IPS-NIHi11 (cell line): ENCODE data around the gene CAMTA1.

Experiments
- DNase-seq: peaks from one replicate; pipeline ENCODE4 v3.0.0; 2012; ENCODE audit warnings: mixed read lengths, low spot score

The CAMTA1 gene

DNA sequence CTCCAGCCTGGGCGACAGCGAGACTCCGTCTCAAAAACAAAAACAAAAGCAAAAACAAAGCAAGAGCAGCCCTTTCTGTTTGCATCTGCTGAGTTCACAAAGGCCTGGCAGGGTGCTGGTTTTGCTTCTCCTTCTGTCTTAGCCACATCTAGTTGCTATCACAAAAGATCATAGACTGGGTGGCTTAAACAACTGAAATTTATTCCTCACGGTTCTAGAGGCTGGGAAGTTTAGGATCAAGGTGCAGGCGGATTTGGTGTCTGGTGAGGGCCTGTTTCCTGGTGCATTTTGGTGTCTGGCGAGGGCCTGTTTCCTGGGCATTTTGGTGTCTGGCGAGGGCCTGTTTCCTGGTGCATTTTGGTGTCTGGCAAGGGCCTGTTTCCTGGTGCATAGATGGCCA, 471.3 kb downstream of the CAMTA1 start:
- DNase-seq, result no peak

GRCh38 chr1:7257225-7257624, 472.0 kb downstream of the CAMTA1 start:
- DNase-seq, result no peak

DNA sequence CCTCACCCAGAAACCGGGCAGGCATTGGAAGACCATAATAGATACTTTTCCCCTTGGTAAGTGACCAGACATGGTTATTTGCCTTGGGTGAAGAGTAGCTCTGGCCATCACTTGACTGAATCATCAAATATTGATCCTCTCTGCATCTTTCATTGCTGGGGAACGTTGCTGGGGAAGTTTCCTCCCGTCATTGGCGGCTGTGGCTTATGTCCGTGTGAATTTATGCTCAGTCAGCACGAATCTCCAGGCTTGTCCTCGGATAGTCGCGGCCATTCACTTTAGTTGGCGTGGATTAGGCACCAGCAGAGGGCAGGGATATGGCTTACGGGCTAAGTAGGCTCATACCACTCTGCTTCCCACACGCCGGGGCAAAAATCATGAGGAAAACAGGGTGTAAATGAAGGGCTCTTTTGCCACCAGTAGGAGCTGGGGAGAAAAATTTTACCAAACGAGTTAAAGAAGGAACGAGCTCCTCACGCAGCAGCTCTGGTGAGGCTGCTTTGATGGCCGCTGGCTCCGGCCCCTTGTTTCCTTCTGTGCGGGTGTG, 473.4 kb downstream of the CAMTA1 start:
- no peak for DNase-seq

- DNase-seq, result no peak
Measured at GRCh38 chr1:7259955-7260354, 474.7 kb downstream of the CAMTA1 start.

GRCh38 chr1:7261490-7261889, 476.2 kb downstream of the CAMTA1 start:
- peak; percentile 43 for DNase-seq

- no peak for DNase-seq
Measured at GRCh38 chr1:7262611-7263010, 477.4 kb downstream of the CAMTA1 start.

DNA sequence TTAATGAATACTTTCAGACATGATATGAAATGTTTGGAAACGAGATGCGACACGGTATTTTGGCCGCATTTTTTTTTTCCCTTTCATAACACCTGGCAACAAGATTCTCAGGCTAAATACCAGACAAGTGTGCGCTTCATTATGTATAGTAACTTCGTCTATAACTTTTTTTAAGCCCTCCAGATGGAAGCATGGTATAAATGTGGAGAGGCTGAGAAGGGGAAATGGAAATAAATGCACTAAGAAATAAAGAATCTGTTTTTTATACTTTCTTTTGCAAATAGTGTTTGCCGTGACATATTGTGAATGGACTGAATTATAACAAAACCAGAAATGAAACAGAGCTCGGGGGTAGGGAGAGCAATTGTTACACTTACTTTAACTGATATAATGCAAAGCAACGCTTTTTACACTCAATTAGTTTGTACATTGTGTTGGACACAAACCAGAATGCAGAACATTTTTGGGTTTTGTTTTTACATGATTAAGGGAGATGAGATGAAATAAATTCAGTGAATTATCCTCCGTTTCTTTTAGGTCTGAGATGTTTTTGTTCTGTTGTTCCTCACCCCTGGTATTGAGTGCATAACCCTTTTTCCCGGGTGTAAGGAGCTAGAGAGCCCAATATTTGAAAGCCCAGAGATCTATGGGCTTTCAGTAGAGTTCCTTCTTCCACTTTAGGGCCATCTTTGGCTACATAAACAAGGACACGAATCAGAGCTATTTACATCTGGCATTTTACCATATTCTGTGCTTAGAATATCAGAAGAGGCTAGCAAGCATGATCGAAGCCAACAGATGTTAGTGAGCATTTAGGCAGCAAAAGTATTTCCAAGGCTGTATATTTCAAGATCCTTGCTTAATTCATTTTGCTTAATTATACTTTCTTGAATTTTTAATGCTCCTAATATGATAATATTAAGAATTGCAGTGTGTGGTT, 478.0 kb downstream of the CAMTA1 start:
- no peak for DNase-seq

DNA sequence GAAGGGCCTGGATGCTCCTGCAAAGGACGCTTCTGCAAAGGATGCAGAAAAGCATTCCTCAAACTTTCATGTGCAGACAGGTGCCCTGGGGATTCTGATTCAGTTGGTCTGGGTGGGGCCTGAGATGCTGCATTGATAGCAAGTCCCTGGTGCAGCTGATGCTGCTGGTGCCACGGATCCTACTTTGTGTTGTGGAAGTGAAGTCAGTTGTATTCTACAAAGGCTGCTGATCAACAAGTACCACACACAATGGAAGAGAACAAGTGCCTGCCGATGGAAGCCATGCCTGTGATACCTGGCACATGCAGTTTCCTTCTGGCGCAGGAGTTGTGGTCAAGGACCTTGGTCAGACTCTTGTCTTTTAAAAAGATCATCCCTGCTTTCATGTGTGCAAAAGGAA, 478.8 kb downstream of the CAMTA1 start:
- DNase-seq, result no peak

DNA sequence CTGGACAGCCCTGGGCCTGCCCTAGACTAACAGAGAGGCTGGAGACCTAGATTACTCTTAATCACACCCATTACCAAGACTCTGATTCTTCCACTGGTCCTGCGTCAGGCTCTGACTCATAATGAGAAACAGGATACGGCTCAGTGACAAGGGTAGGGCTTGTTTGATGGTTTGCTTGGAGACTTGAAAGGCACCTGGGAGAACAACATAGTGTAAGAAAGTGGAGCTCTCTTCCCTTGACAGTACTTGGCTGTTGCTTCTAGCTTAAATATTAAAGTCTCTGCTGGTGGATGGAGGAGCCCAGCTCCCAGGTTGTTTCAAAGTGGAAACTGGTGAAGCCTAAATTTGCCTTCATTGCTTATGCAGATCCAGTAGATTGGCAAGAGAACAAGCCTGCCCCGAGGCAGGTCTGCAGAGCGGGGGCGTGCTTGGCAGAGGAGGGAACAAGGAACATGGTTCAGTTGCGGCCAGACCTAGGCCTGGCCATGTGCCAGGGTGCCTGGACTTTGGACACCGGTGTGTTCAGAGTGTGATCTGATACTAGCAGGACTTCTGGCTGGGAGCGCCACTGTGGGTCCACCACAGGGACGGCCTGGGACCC, 480.6 kb downstream of the CAMTA1 start:
- DNase-seq, result no peak

DNA sequence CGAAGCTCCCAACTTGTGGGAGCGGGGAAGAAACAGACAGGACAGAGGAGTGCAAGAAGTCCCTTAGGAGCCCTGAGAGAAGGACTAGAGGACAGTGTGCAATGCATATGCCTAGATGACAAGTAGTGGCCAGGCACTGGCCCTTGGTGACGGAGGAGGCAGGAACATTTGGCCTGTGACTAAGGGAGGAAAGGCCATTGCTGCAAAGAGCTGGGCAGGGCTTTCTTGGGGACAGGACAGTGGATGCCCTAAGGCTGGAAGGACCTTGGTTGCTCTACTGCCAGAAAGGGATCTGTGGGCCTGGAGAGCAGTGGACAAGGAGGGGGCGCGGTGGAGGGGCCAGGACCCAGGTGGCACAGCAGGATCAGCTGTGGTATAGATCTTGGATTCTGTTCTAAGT, 481.3 kb downstream of the CAMTA1 start:
- no peak for DNase-seq

- DNase-seq, result no peak
Measured at GRCh38 chr1:7267493-7267892, 482.2 kb downstream of the CAMTA1 start.

GRCh38 chr1:7268983-7269382, 483.7 kb downstream of the CAMTA1 start:
- no peak for DNase-seq

GRCh38 chr1:7269525-7269924, 484.3 kb downstream of the CAMTA1 start:
- no peak for DNase-seq

- no peak for DNase-seq
Measured at GRCh38 chr1:7274256-7274655, 489.0 kb downstream of the CAMTA1 start.

- DNase-seq, result no peak
Measured at GRCh38 chr1:7278045-7278444, 492.8 kb downstream of the CAMTA1 start.

- DNase-seq, result no peak
Measured at GRCh38 chr1:7278827-7279765, 493.8 kb downstream of the CAMTA1 start.

- no peak for DNase-seq
Measured at GRCh38 chr1:7279769-7280168, 494.5 kb downstream of the CAMTA1 start.

GRCh38 chr1:7280347-7280960, 495.2 kb downstream of the CAMTA1 start:
- no peak for DNase-seq

DNA sequence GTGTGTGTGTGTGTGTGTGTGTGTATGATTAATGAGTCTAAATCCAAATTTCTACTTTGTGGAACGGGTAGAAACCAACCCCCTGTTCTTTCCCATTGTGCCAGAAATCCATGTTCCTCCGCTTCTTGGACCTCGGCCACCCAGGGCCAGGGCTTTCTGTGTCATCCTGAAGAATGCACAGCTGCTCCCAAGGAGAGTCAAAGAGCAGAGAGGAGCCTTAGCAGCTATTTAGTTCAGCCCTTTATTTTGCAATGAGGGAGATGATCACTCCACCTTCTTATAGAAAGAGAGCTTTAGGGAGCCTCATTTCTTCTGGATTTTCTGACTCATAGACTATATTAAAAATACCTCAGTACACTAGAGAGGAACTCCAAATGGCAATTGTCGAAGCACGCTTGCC, 496.6 kb downstream of the CAMTA1 start:
- no peak for DNase-seq

GRCh38 chr1:7284839-7285435, 499.7 kb downstream of the CAMTA1 start:
- DNase-seq, result no peak

DNA sequence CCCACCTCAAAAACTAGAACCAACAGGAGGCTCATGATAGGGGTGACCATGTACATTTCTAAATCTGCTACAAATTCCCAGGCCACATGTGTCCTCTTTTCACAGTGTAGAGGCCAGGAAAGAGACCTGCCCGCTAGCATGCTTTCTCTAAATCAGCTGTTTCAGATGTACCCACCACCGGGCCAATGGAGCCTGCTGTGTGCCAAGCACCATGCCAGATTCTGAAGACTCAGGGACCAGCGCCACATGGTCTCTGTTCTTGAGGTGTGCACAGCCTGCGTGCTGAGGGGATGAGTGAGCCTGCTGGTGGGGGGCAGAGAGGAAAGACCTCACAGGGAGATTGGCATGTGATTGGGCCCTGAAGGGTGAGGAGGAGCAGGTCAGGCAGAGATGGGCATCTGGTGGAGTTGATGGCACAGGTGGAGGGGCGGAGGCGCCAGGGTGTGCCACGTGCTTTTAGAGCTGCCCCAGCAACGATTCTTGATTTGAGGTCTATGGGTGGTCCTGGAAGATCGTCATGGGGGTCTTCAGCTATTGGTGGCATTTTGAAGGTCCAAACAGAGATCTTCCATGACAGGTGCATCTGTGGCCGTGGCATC, 500.7 kb downstream of the CAMTA1 start:
- no peak for DNase-seq
